Ovary (tissue), 9 donors: ENCODE measurements around the gene PPP6R2. TPM values are rescaled to one million over a fixed set of nuclear protein-coding genes. Genes with fewer than 3 reads are reported as not detected.

Source experiments
- DNase-seq, 5 donors: peaks; one replicate each; pipeline ENCODE4 v3.0.0-alpha.2; 2019 to 2020
- H3K27ac ChIP-seq, 2 donors: fragments of 200-600 bp; one replicate each; pipeline versions ENCODE4 v1.5.1 to v1.8.0; 2019 to 2022
- H3K27me3 ChIP-seq: fragments of 200-600 bp; one replicate; pipeline ENCODE4 v1.8.0; 2022
- H3K36me3 ChIP-seq: fragments of 200-600 bp; sonication (generic); one replicate; pipeline ENCODE4 v1.5.1; 2019
- H3K4me1 ChIP-seq: one replicate; pipeline ENCODE4 v1.8.1; 2013; ENCODE audit warnings: mild to moderate bottlenecking, moderate library complexity; ENCODE audit not compliant: insufficient read depth
- H3K4me3 ChIP-seq: fragments of 200-600 bp; sonication (generic); one replicate; pipeline ENCODE4 v1.5.1; 2017
- H3K9me3 ChIP-seq, 2 donors: fragments of 200-600 bp in 1 of 2; sonication (generic) in 1 of 2; one replicate each; pipeline versions ENCODE4 v1.5.1 to v1.8.1; 2013 to 2019; ENCODE audit warnings: mild to moderate bottlenecking in 1 of 2, moderate library complexity in 1 of 2
- CTCF ChIP-seq, 3 donors: fragments of 450-650 bp in 2 of 3; fragments of 200-600 bp in 1 of 3; IDR thresholded peaks; one replicate each; pipeline versions ENCODE4 v1.5.1 to v1.8.0; 2016 to 2022; ENCODE audit warnings: antibody characterized with exemption in 3 of 3, mild to moderate bottlenecking in 1 of 3
- EP300 ChIP-seq: sonication (generic); formaldehyde crosslinking; IDR thresholded peaks from one replicate; pipeline ENCODE4 v1.6.1; 2017; ENCODE audit warnings: antibody characterized with exemption
- POLR2A ChIP-seq: fragments of 450-650 bp; IDR thresholded peaks from one replicate; pipeline ENCODE4 v1.6.1; 2017; ENCODE audit warnings: antibody characterized with exemption, mild to moderate bottlenecking, moderate library complexity
- WGBS, 3 donors: extraction: QIAGEN DNeasy Blood & Tissue Kit in 1 of 3; methylation state at CpG; one replicate each; pipeline versions ENCODE4 v1.1.5 to v1.1.7; 2013 to 2017; 5-methylcytosine and 5-hydroxymethylcytosine counted together
- intact Hi-C, 4 donors: fragments of 100-400 bp; cut with DNase I; formaldehyde crosslinking; loops; one replicate each; pipeline versions ENCODE4 v1.11.0 to v1.15.1; 2022 to 2023
- polyA plus RNA-seq, 2 donors: library from polyadenylated mRNA; stranded (reverse); fragments of 200-250 nt in 1 of 2; fragments of 350-450 nt in 1 of 2; fragmentation: Illumina TruSeq in 1 of 2; extraction: RNeasy Lipid Tissue Mini Kit (QIAGEN cat#74804) in 1 of 2; gene quantifications; one replicate each; pipeline ENCODE4 v1.2.3, GENCODE V29; 2013 to 2014
- total RNA-seq, 7 donors: library from RNA; depleted of rRNA in 2 of 7; stranded (reverse); fragments of >200 nt in 2 of 7; fragmentation: NEBNext Ultra II Directional in 3 of 7; extraction: Animal tissue kit (Norgen Biotek cat#: 25700) in 3 of 7; gene quantifications; one replicate each; pipeline versions ENCODE4 v1.1.0 to v1.2.4, GENCODE V29; 2016 to 2023
- donor health status: DM: no; HTN: no; CAD: no; lungs with moderate emphysema.
- donor health status: DM: no; HTN: no; CAD: no.
- donor health status: Bipolar disorder and iron deficiency.
- donor health status: DM: yes; HTN: yes; CAD: no.
- donor health status: DM: no; HTN: no; CAD: no.
- donor health status: DM: yes; HTN: yes; CAD: no.

The PPP6R2 gene
- total and polyA plus RNA-seq, 9 donors: 8.2 to 52.9 (median 35.1) TPM

DNA sequence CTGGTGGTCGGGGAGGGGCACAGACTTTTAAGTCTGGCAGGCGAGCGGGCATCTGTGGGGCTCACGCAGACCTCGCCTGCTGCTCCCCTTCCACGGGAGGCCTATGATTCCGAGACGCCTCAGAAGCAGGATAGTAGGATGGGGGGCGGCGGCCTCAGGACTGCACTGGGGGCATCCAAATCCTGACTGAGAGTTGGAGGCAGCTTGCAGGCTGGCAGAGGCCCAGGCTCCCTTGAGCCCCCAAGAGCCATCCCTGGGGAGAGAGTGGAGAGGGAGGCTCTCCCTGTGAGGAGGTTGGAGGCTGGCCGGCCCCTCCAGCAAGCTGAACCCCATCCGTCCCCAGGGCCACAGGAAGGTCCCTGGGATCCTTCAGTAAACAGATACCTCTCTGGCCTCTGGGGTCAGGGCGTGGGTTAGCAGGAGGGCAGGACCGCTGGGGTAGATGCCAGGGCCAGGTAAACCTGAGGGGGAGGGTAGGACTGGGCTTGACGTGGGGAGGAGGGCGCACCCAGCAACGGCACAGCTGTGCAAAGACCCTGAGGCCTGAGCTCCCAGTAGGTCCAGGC lies 98.4 kb downstream of the PPP6R2 start:
- 82 to 85% (median 83%) methylated on average over 17 of the region's 17 CpGs for WGBS, 3 donors
- intact Hi-C loops: no loop called here
- Histone ChIP-seq H3K27me3 (no peaks in the 10 kb centered on the region), H3K4me3 (no peak overlapping the region), H3K27ac (no peak overlapping the region), H3K4me1 (peaks cover 9% of the 10 kb centered on the region), H3K9me3 (no peaks in the 10 kb centered on the region), H3K36me3 (no peaks in the 10 kb centered on the region)
- TF ChIP-seq EP300 (no peak), CTCF (IDR thresholded peaks at IDR 0.05) (no peak)
- DNase-seq: peak in 2 of 5 donors; percentile 26 to 37

- H3K27ac ChIP-seq: peak overlapping the region in 1 of 2 donors; percentile 15
- TF ChIP-seq EP300 (no peak), CTCF (IDR thresholded peaks at IDR 0.05) (no peak), POLR2A (no peak)
- DNase-seq: peak in 2 of 5 donors; percentile 15 to 26
- H3K4me3 ChIP-seq: no peak overlapping the region
- intact Hi-C loops: no loop called here
- 80 to 84% (median 83%) methylated on average over 15 of the region's 15 CpGs for WGBS, 3 donors
- H3K9me3 ChIP-seq: no peaks in the 10 kb centered on the region
- peaks cover 9% of the 10 kb centered on the region for H3K4me1 ChIP-seq
- no peaks in the 10 kb centered on the region for H3K36me3 ChIP-seq
- no peaks in the 10 kb centered on the region for H3K27me3 ChIP-seq
Measured at GRCh38 chr22:50443197-50443596, 100.1 kb downstream of the PPP6R2 start.

GRCh38 chr22:50443801-50444625 lies 100.9 kb downstream of the PPP6R2 start:
- H3K36me3 ChIP-seq: no peaks in the 10 kb centered on the region

DNA sequence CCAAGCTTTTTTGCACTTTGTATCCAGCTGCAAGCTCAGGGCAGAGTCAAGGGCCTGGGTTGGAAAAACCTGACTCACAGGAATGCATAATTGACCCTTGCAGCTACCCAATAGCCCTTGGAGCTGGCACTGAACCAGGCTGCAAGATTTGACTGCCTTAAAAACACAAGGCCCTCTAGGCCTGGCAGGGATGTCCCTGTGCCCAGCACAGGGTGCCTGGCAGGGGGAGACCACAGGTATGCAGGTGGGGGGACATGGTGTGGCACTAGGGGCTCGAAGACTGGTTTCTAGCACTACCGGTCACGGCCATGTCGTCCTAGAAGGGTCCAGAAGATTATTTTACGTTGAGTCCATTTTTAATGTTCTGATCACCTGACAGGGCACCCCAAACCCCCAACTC lies 101.5 kb downstream of the PPP6R2 start:
- no peaks in the 10 kb centered on the region for H3K27me3 ChIP-seq
- H3K9me3 ChIP-seq: no peaks in the 10 kb centered on the region
- TF ChIP-seq CTCF (IDR thresholded peaks at IDR 0.05): no peak
- no peak for TF ChIP-seq EP300
- TF ChIP-seq POLR2A: no peak
- H3K4me1 ChIP-seq: peaks cover 9% of the 10 kb centered on the region
- whole genome bisulfite sequencing, 3 donors: 42 to 70% (median 59%) methylated on average over 5 of the region's 5 CpGs
- H3K4me3 ChIP-seq: no peak overlapping the region
- no peaks in the 10 kb centered on the region for H3K36me3 ChIP-seq
- intact Hi-C loops: no loop called here
- DNase-seq: peak; percentile 60 to 71 (median 70)
- no peak overlapping the region for H3K27ac ChIP-seq

More at GRCh38 chr22:50443801-50444625, 100.9 kb downstream of the PPP6R2 start:
- peak in 1 of 5 donors; percentile 17 for DNase-seq
- H3K27ac ChIP-seq: peak overlapping the region in 1 of 2 donors; percentile 15
- H3K4me3 ChIP-seq: no peak overlapping the region
- H3K9me3 ChIP-seq: no peaks in the 10 kb centered on the region
- WGBS, 3 donors: 62 to 67% (median 65%) methylated on average over 25 to 28 of the region's 28 CpGs
- TF ChIP-seq CTCF (IDR thresholded peaks at IDR 0.05): no peak
- TF ChIP-seq EP300: no peak
- no peak for TF ChIP-seq POLR2A
- no peaks in the 10 kb centered on the region for H3K27me3 ChIP-seq
- peaks cover 9% of the 10 kb centered on the region for H3K4me1 ChIP-seq
- intact Hi-C loops: no loop called here
